Gastroesophageal sphincter (tissue), 4 donors: Measurements from ENCODE around the gene USP20. TPM values are rescaled to one million over a fixed set of nuclear protein-coding genes. Genes with fewer than 3 reads are reported as not detected.

Experiments
- ATAC-seq: fragments of 150-250 bp; one replicate; pipeline ENCODE4 v1.9.1; 2016; ENCODE audit warnings: mild to moderate bottlenecking, moderate library complexity
- H3K27ac ChIP-seq, 4 donors: fragments of 200-600 bp; sonication (generic) in 3 of 4; 1 replicate in 3 of 4; 2 replicates in 1 of 4; pipeline ENCODE4 v1.5.1; 2016 to 2019
- H3K27me3 ChIP-seq: fragments of 200-600 bp; sonication (generic); one replicate; pipeline ENCODE4 v1.5.1; 2019
- H3K36me3 ChIP-seq, 2 donors: fragments of 200-600 bp; sonication (generic); one replicate each; pipeline ENCODE4 v1.5.1; 2019; ENCODE audit warnings: control low read depth in 1 of 2
- H3K4me1 ChIP-seq, 3 donors: fragments of 200-600 bp; sonication (generic); 1 replicate in 2 of 3; 2 replicates in 1 of 3; pipeline ENCODE4 v1.5.1; 2016 to 2019; ENCODE audit warnings: control low read depth in 2 of 3
- H3K4me3 ChIP-seq, 2 donors: fragments of 200-600 bp; sonication (generic); one replicate each; pipeline ENCODE4 v1.5.1; 2019; ENCODE audit warnings: mild to moderate bottlenecking in 1 of 2, moderate library complexity in 1 of 2
- H3K9me3 ChIP-seq, 3 donors: fragments of 200-600 bp; sonication (generic); one replicate each; pipeline ENCODE4 v1.5.1; 2017 to 2019; ENCODE audit warnings: control low read depth in 2 of 3
- CTCF ChIP-seq, 4 experiments: fragments of 200-600 bp in 2 of 4; fragments of 450-650 bp in 2 of 4; sonication (generic) in 1 of 4; IDR thresholded peaks; one replicate each; pipeline ENCODE4 v1.5.1; 2017 to 2019; ENCODE audit warnings: antibody characterized with exemption in 4 of 4, mild to moderate bottlenecking in 2 of 4, moderate library complexity in 2 of 4
- EP300 ChIP-seq: sonication (generic); formaldehyde crosslinking; IDR thresholded peaks from one replicate; pipeline ENCODE4 v1.6.1; 2017; ENCODE audit warnings: antibody characterized with exemption, mild to moderate bottlenecking
- POLR2A ChIP-seq, 2 donors: fragments of 450-650 bp; IDR thresholded peaks; one replicate each; pipeline ENCODE4 v1.6.1; 2017; ENCODE audit warnings: antibody characterized with exemption in 2 of 2, mild to moderate bottlenecking in 2 of 2, moderate library complexity in 1 of 2
- POLR2AphosphoS5 ChIP-seq: sonication (generic); formaldehyde crosslinking; IDR thresholded peaks from one replicate; pipeline ENCODE4 v1.6.1; 2017; ENCODE audit warnings: antibody characterized with exemption
- WGBS, 2 donors: methylation state at CpG; one replicate each; pipeline ENCODE4 v1.1.5; 2018; ENCODE audit warnings: low coverage in 1 of 2; 5-methylcytosine and 5-hydroxymethylcytosine counted together
- total RNA-seq, 4 donors: library from RNA; depleted of rRNA; stranded (reverse); fragments of >200 nt; gene quantifications; one replicate each; pipeline ENCODE4 v1.1.0, GENCODE V29; 2016

USP20 gene
- total RNA-seq, 4 donors from 2014 or later: 25.9 to 56.8 (median 33.4) TPM

GRCh38 chr9:129850821-129851550 lies 15.7 kb downstream of the USP20 start:
- peak; percentile 51 for ATAC-seq
- peaks cover 0 to 63% of the 10 kb centered on the region in 2 donors for H3K36me3 ChIP-seq
- H3K4me3 ChIP-seq: no peak overlapping the region
- no peaks in the 10 kb centered on the region for H3K27me3 ChIP-seq
- peaks cover 0 to 62% (median 4%) of the 10 kb centered on the region in 3 donors for H3K4me1 ChIP-seq
- H3K27ac ChIP-seq: peak overlapping the region; percentile 68 to 84 (median 78)
- no peaks in the 10 kb centered on the region for H3K9me3 ChIP-seq
- TF ChIP-seq EP300 (no peak), CTCF (IDR thresholded peaks at IDR 0.05) (no peak), POLR2A (IDR thresholded peaks at IDR 0.05) (no peak), POLR2AphosphoS5 (peak; percentile 67)
- 22 to 56% methylated on average over 2 to 3 of the region's 6 CpGs for WGBS, 2 donors

GRCh38 chr9:129851821-129852220 lies 16.6 kb downstream of the USP20 start:
- H3K4me1 ChIP-seq: peaks cover 0 to 60% (median 4%) of the 10 kb centered on the region in 3 donors
- WGBS, 2 donors: 58 to 60% methylated on average over 1 to 5 of the region's 5 CpGs
- ATAC-seq: no peak
- H3K9me3 ChIP-seq: no peaks in the 10 kb centered on the region
- H3K27ac ChIP-seq: peak overlapping the region in 3 of 4 donors; percentile 64 to 80 (median 75)
- no peaks in the 10 kb centered on the region for H3K27me3 ChIP-seq
- H3K36me3 ChIP-seq: peaks cover 0 to 71% of the 10 kb centered on the region in 2 donors
- no peak overlapping the region for H3K4me3 ChIP-seq
- TF ChIP-seq CTCF (IDR thresholded peaks at IDR 0.05) (no peak), POLR2AphosphoS5 (no peak), POLR2A (IDR thresholded peaks at IDR 0.05) (no peak), EP300 (no peak)

GRCh38 chr9:129852579-129852978 lies 17.3 kb downstream of the USP20 start:
- Histone ChIP-seq H3K36me3 (peaks cover 0 to 79% of the 10 kb centered on the region in 2 donors), H3K27ac (peak overlapping the region in 3 of 4 donors; percentile 64 to 80 (median 75)), H3K9me3 (no peaks in the 10 kb centered on the region), H3K4me3 (no peak overlapping the region), H3K27me3 (no peaks in the 10 kb centered on the region), H3K4me1 (peaks cover 0 to 57% (median 4%) of the 10 kb centered on the region in 3 donors)
- no peak for TF ChIP-seq CTCF (IDR thresholded peaks at IDR 0.05)
- TF ChIP-seq EP300: no peak
- TF ChIP-seq POLR2AphosphoS5: peak; percentile 60
- no peak for TF ChIP-seq POLR2A (IDR thresholded peaks at IDR 0.05)
- 45 to 47% methylated on average over 3 to 4 of the region's 5 CpGs for WGBS, 2 donors
- no peak for ATAC-seq

- Histone ChIP-seq H3K9me3 (no peaks in the 10 kb centered on the region), H3K27ac (no peak overlapping the region), H3K4me1 (peaks cover 0 to 50% (median 4%) of the 10 kb centered on the region in 3 donors), H3K36me3 (peaks cover 0 to 89% of the 10 kb centered on the region in 2 donors), H3K27me3 (no peaks in the 10 kb centered on the region), H3K4me3 (no peak overlapping the region)
- no peak for TF ChIP-seq EP300
- no peak for TF ChIP-seq POLR2A (IDR thresholded peaks at IDR 0.05)
- no peak for TF ChIP-seq CTCF (IDR thresholded peaks at IDR 0.05)
- no peak for TF ChIP-seq POLR2AphosphoS5
- no peak for ATAC-seq
- 39% methylated on average over 3 of the region's 3 CpGs; no CpG with 5 or more reads in 1 of the 2 donors for WGBS, 2 donors
Observed at GRCh38 chr9:129853614-129854013, 18.4 kb downstream of the USP20 start.
